ENCODE measurements around the gene ITGA1. TPM values are rescaled to one million over a fixed set of nuclear protein-coding genes. Genes with fewer than 3 reads are reported as not detected.

The ITGA1 gene
- total and polyA plus RNA-seq, 5 donors from 2014 or later: 0.37 TPM; not detected in 4

DNA sequence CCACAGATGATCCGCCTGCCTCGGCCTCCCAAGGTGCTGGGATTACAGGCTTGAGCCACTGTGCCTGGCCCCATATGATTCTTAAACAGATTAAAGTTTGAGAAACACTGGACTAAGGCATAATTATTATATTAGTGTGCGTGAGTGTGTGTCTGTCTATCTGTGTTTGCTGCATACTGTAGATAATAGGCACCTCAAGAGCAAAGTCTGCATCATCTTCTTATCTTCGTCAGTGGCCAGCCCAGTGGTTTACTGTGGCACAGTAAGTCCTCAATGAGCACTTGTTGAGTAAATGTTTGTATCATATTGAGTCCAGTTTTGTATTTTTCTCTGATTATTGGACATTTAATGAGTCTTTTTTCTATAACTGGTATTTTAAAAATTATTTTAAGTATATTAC lies 81.7 kb downstream of the ITGA1 start:
- H3K4me3 ChIP-seq (ENCODE audit: low read depth, low read length): no peak overlapping the region
- peaks cover 0 to 3% (median 0%) of the 10 kb centered on the region in 7 donors for H3K9me3 Mint-ChIP-seq
- H3K4me1 ChIP-seq (ENCODE audit: control insufficient read depth, insufficient read depth, low read length, poor library complexity, severe bottlenecking): no peaks in the 10 kb centered on the region
- H3K4me1 Mint-ChIP-seq: no peaks in the 10 kb centered on the region
- no peak overlapping the region for H3K4me3 Mint-ChIP-seq
- no peaks in the 10 kb centered on the region for H3K36me3 Mint-ChIP-seq
- H3K9me3 ChIP-seq (ENCODE audit: control insufficient read depth in 2 of 2, low read length in 2 of 2): no peaks in the 10 kb centered on the region
- no peaks in the 10 kb centered on the region for H3K27me3 ChIP-seq (ENCODE audit: control insufficient read depth, insufficient read depth, low read length)
- no peak overlapping the region for H3K27ac ChIP-seq (ENCODE audit: insufficient read depth, low read length, poor library complexity, severe bottlenecking)
- H3K27me3 Mint-ChIP-seq: peaks cover 7% of the 10 kb centered on the region
- ATAC-seq (ENCODE audit: low read depth in 2 of 2) (no peak), DNase-seq (no peak)
- H3K27ac Mint-ChIP-seq: no peak overlapping the region
- H3K36me3 ChIP-seq (ENCODE audit: control insufficient read depth, insufficient read depth, low read length): no peaks in the 10 kb centered on the region

DNA sequence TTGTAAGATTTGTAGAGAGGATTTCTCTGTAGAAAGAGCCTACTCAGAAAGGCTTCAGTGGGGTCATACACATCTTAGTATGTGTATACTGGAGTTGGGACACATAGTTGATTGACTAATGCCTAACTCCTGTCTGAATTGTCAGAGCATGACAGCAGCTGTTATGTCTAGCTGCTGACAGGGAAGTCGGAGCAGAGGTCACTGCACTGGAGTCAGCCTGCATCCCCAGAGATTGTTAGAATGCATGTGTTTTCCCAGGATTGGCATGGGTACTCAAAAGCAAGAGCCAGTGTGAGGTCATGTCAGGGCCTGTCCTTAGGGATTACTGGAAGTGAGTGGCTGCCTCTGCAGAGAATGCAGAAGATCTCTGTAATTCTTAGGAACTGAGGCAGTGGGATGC lies 82.7 kb downstream of the ITGA1 start:
- Mint-ChIP-seq H3K36me3 (no peaks in the 10 kb centered on the region), H3K27ac (no peak overlapping the region), H3K4me1 (no peaks in the 10 kb centered on the region), H3K9me3 (peaks cover 0 to 3% (median 0%) of the 10 kb centered on the region in 7 donors), H3K4me3 (no peak overlapping the region), H3K27me3 (peaks cover 10% of the 10 kb centered on the region)
- ATAC-seq (ENCODE audit: low read depth in 2 of 2) (no peak), DNase-seq (no peak)
- Histone ChIP-seq H3K36me3 (ENCODE audit: control insufficient read depth, insufficient read depth, low read length) (no peaks in the 10 kb centered on the region), H3K9me3 (ENCODE audit: control insufficient read depth in 2 of 2, low read length in 2 of 2) (no peaks in the 10 kb centered on the region), H3K4me1 (ENCODE audit: control insufficient read depth, insufficient read depth, low read length, poor library complexity, severe bottlenecking) (no peaks in the 10 kb centered on the region), H3K27ac (ENCODE audit: insufficient read depth, low read length, poor library complexity, severe bottlenecking) (no peak overlapping the region), H3K27me3 (ENCODE audit: control insufficient read depth, insufficient read depth, low read length) (no peaks in the 10 kb centered on the region), H3K4me3 (ENCODE audit: low read depth, low read length) (no peak overlapping the region)

- H3K36me3 ChIP-seq (ENCODE audit: control insufficient read depth, insufficient read depth, low read length): no peaks in the 10 kb centered on the region
- H3K27ac Mint-ChIP-seq: no peak overlapping the region
- no peaks in the 10 kb centered on the region for H3K4me1 Mint-ChIP-seq
These were observed 88.1 kb downstream of the ITGA1 start for GRCh38 chr5:52875827-52876226.

DNA sequence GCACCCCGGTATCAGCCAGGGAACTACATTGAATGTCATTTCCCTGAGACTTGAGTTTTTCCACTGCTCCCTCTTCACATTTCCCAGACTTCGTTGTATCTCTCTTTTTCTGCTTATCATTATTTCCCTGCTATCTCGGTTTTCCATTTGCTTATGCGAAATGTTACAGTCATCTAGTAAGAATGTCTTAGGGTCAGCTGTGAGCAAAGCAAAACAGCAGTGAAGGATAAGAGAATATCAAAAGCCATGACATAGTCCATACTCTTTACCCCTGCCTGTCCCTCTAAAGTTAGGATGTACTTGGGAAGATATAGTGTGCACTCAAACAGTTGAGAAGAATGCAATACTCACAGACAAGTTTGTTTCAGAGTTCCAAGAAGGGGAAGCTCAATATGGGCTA lies 88.7 kb downstream of the ITGA1 start:
- Histone ChIP-seq H3K27ac (ENCODE audit: insufficient read depth, low read length, poor library complexity, severe bottlenecking) (no peak overlapping the region), H3K4me3 (ENCODE audit: low read depth, low read length) (no peak overlapping the region), H3K9me3 (ENCODE audit: control insufficient read depth in 2 of 2, low read length in 2 of 2) (no peaks in the 10 kb centered on the region), H3K27me3 (ENCODE audit: control insufficient read depth, insufficient read depth, low read length) (peaks cover 2% of the 10 kb centered on the region), H3K4me1 (ENCODE audit: control insufficient read depth, insufficient read depth, low read length, poor library complexity, severe bottlenecking) (no peaks in the 10 kb centered on the region), H3K36me3 (ENCODE audit: control insufficient read depth, insufficient read depth, low read length) (no peaks in the 10 kb centered on the region)
- no peaks in the 10 kb centered on the region for H3K36me3 Mint-ChIP-seq
- DNase-seq: no peak
- peaks cover 10% of the 10 kb centered on the region for H3K27me3 Mint-ChIP-seq
- H3K27ac Mint-ChIP-seq: no peak overlapping the region
- no peak for ATAC-seq (ENCODE audit: low read depth in 2 of 2)
- no peak overlapping the region for H3K4me3 Mint-ChIP-seq
- no peaks in the 10 kb centered on the region for H3K4me1 Mint-ChIP-seq
- H3K9me3 Mint-ChIP-seq: peaks cover 0 to 2% (median 0%) of the 10 kb centered on the region in 7 donors

More at GRCh38 chr5:52875827-52876226, 88.1 kb downstream of the ITGA1 start:
- Mint-ChIP-seq H3K27me3 (peaks cover 10% of the 10 kb centered on the region), H3K36me3 (no peaks in the 10 kb centered on the region), H3K9me3 (peaks cover 0 to 2% (median 0%) of the 10 kb centered on the region in 7 donors), H3K4me3 (no peak overlapping the region)
- H3K9me3 ChIP-seq (ENCODE audit: control insufficient read depth in 2 of 2, low read length in 2 of 2): no peaks in the 10 kb centered on the region
- ATAC-seq (ENCODE audit: low read depth in 2 of 2) (no peak), DNase-seq (no peak)
- H3K27ac ChIP-seq (ENCODE audit: insufficient read depth, low read length, poor library complexity, severe bottlenecking): no peak overlapping the region
- H3K4me3 ChIP-seq (ENCODE audit: low read depth, low read length): no peak overlapping the region
- H3K4me1 ChIP-seq (ENCODE audit: control insufficient read depth, insufficient read depth, low read length, poor library complexity, severe bottlenecking): no peaks in the 10 kb centered on the region
- peaks cover 2% of the 10 kb centered on the region for H3K27me3 ChIP-seq (ENCODE audit: control insufficient read depth, insufficient read depth, low read length)

DNA sequence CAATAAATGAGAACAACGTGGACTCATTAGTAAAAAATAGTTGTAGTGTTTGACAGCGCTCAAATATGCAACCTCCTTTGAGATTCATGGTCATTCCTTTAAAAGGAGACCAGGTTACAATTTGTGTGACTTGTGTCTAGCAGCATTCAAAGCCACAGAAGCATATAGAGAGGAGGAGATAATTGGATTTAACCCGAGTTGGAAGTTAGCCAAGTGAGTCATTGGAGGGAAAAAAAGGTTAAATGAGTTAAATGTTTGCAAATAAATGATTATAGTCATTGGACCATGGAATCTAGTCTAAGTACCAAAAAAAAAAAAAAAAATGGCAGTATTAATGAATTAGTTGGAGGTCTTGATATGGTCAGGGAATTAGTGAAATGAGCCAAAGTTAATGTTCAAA lies 90.9 kb downstream of the ITGA1 start:
- no peak for ATAC-seq (ENCODE audit: low read depth in 2 of 2)
- DNase-seq: no peak
- H3K4me3 Mint-ChIP-seq: no peak overlapping the region
- no peaks in the 10 kb centered on the region for H3K36me3 Mint-ChIP-seq
- no peaks in the 10 kb centered on the region for H3K36me3 ChIP-seq (ENCODE audit: control insufficient read depth, insufficient read depth, low read length)
- H3K4me1 ChIP-seq (ENCODE audit: control insufficient read depth, insufficient read depth, low read length, poor library complexity, severe bottlenecking): no peaks in the 10 kb centered on the region
- no peak overlapping the region for H3K27ac Mint-ChIP-seq
- H3K9me3 Mint-ChIP-seq: peaks cover 0 to 2% (median 0%) of the 10 kb centered on the region in 7 donors
- H3K4me3 ChIP-seq (ENCODE audit: low read depth, low read length): no peak overlapping the region
- no peaks in the 10 kb centered on the region for H3K4me1 Mint-ChIP-seq
- H3K27me3 Mint-ChIP-seq: peaks cover 6% of the 10 kb centered on the region
- peaks cover 2% of the 10 kb centered on the region for H3K27me3 ChIP-seq (ENCODE audit: control insufficient read depth, insufficient read depth, low read length)
- H3K9me3 ChIP-seq (ENCODE audit: control insufficient read depth in 2 of 2, low read length in 2 of 2): no peaks in the 10 kb centered on the region
- H3K27ac ChIP-seq (ENCODE audit: insufficient read depth, low read length, poor library complexity, severe bottlenecking): no peak overlapping the region

DNA sequence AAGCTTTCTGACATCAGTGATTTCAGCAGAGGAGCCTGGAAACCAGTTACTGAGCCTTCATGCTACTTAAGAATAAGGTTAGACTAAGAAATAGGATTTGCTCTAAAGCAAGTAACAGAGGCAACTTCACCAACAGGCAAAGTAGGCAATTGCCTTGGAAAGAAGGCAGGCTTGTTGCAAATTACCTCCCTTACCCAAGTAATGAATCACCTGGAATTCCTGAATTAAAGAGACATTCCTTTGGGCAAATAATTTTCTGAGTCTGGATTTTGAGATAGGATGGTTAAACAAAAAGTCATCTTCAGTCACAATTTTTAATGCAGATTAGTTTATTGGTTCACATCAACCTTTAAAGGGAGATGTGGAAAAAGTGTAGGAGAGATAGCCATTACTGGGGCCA lies 92.8 kb downstream of the ITGA1 start:
- ATAC-seq (ENCODE audit: low read depth in 2 of 2): no peak
- no peaks in the 10 kb centered on the region for H3K36me3 ChIP-seq (ENCODE audit: control insufficient read depth, insufficient read depth, low read length)

GRCh38 chr5:52881468-52881867 lies 93.8 kb downstream of the ITGA1 start:
- H3K4me3 ChIP-seq (ENCODE audit: low read depth, low read length): no peak overlapping the region
- DNase-seq: no peak
- H3K27ac ChIP-seq (ENCODE audit: insufficient read depth, low read length, poor library complexity, severe bottlenecking): no peak overlapping the region
- ATAC-seq (ENCODE audit: low read depth in 2 of 2): no peak
- Mint-ChIP-seq H3K9me3 (peaks cover 0 to 2% (median 0%) of the 10 kb centered on the region in 7 donors), H3K36me3 (no peaks in the 10 kb centered on the region), H3K27ac (no peak overlapping the region), H3K27me3 (no peaks in the 10 kb centered on the region), H3K4me3 (no peak overlapping the region), H3K4me1 (no peaks in the 10 kb centered on the region)
- no peaks in the 10 kb centered on the region for H3K36me3 ChIP-seq (ENCODE audit: control insufficient read depth, insufficient read depth, low read length)
- H3K27me3 ChIP-seq (ENCODE audit: control insufficient read depth, insufficient read depth, low read length): peaks cover 2% of the 10 kb centered on the region
- no peaks in the 10 kb centered on the region for H3K9me3 ChIP-seq (ENCODE audit: control insufficient read depth in 2 of 2, low read length in 2 of 2)
- H3K4me1 ChIP-seq (ENCODE audit: control insufficient read depth, insufficient read depth, low read length, poor library complexity, severe bottlenecking): no peaks in the 10 kb centered on the region

More for the DNA sequence above, 92.8 kb downstream of the ITGA1 start:
- Mint-ChIP-seq H3K4me1 (no peaks in the 10 kb centered on the region), H3K27ac (no peak overlapping the region), H3K36me3 (no peaks in the 10 kb centered on the region), H3K4me3 (no peak overlapping the region), H3K9me3 (peaks cover 0 to 2% (median 0%) of the 10 kb centered on the region in 7 donors), H3K27me3 (no peaks in the 10 kb centered on the region)
- no peaks in the 10 kb centered on the region for H3K4me1 ChIP-seq (ENCODE audit: control insufficient read depth, insufficient read depth, low read length, poor library complexity, severe bottlenecking)
- DNase-seq: no peak
- no peak overlapping the region for H3K27ac ChIP-seq (ENCODE audit: insufficient read depth, low read length, poor library complexity, severe bottlenecking)
- peaks cover 2% of the 10 kb centered on the region for H3K27me3 ChIP-seq (ENCODE audit: control insufficient read depth, insufficient read depth, low read length)
- H3K4me3 ChIP-seq (ENCODE audit: low read depth, low read length): no peak overlapping the region
- H3K9me3 ChIP-seq (ENCODE audit: control insufficient read depth in 2 of 2, low read length in 2 of 2): no peaks in the 10 kb centered on the region

GRCh38 chr5:52883110-52883509 lies 95.4 kb downstream of the ITGA1 start:
- ATAC-seq (ENCODE audit: low read depth in 2 of 2) (no peak), DNase-seq (no peak)
- Histone ChIP-seq H3K4me3 (ENCODE audit: low read depth, low read length) (no peak overlapping the region), H3K36me3 (ENCODE audit: control insufficient read depth, insufficient read depth, low read length) (no peaks in the 10 kb centered on the region), H3K27me3 (ENCODE audit: control insufficient read depth, insufficient read depth, low read length) (no peaks in the 10 kb centered on the region), H3K27ac (ENCODE audit: insufficient read depth, low read length, poor library complexity, severe bottlenecking) (no peak overlapping the region), H3K9me3 (ENCODE audit: control insufficient read depth in 2 of 2, low read length in 2 of 2) (no peaks in the 10 kb centered on the region), H3K4me1 (ENCODE audit: control insufficient read depth, insufficient read depth, low read length, poor library complexity, severe bottlenecking) (no peaks in the 10 kb centered on the region)
- Mint-ChIP-seq H3K27me3 (no peaks in the 10 kb centered on the region), H3K27ac (no peak overlapping the region), H3K4me1 (no peaks in the 10 kb centered on the region), H3K9me3 (peaks cover 0 to 2% (median 0%) of the 10 kb centered on the region in 7 donors), H3K36me3 (no peaks in the 10 kb centered on the region), H3K4me3 (no peak overlapping the region)
